Activated naive CD4-positive, alpha-beta T cell treated with anti-CD3 and anti-CD28 coated beads for 36 hours (primary cell): ENCODE measurements around the gene PRMT2. TPM values are rescaled to one million over a fixed set of nuclear protein-coding genes. Genes with fewer than 3 reads are reported as not detected.
A peak's percentile ranks its signal among the peaks of the same experiment; 100 is the strongest.

ENCODE experiments used
- CTCF ChIA-PET: fragments of 350-600 bp; sonication (Branson Sonifier 250); formaldehyde crosslinking; loops from one replicate; lab custom pipeline; 2021; ENCODE audit warnings: antibody characterized with exemption; lab: Charles Lee
- DNase-seq: peaks from one replicate; pipeline ENCODE4 v3.0.0-alpha.2; 2020
- H3K27ac Mint-ChIP-seq: one replicate; pipeline ENCODE4 v1.8.0; 2021; ENCODE audit warnings: mild to moderate bottlenecking, mixed read lengths
- H3K27me3 Mint-ChIP-seq: one replicate; pipeline ENCODE4 v1.8.0; 2021; ENCODE audit warnings: low read depth, mixed read lengths
- H3K36me3 Mint-ChIP-seq: one replicate; pipeline ENCODE4 v1.8.0; 2021; ENCODE audit warnings: low read depth, mixed read lengths
- H3K4me1 Mint-ChIP-seq: one replicate; pipeline ENCODE4 v1.8.0; 2021; ENCODE audit warnings: low read depth, mixed read lengths
- H3K4me3 Mint-ChIP-seq: one replicate; pipeline ENCODE4 v1.8.0; 2021; ENCODE audit warnings: mild to moderate bottlenecking, moderate library complexity, mixed read lengths
- H3K9me3 Mint-ChIP-seq: one replicate; pipeline ENCODE4 v1.8.0; 2021; ENCODE audit warnings: mixed read lengths
- intact Hi-C: fragments of 100-400 bp; cut with micrococcal nuclease; formaldehyde crosslinking; loops from one replicate; pipeline ENCODE4 v1.15.1; 2023
- total RNA-seq, 2 experiments: library from RNA; stranded (reverse); gene quantifications; one replicate each; pipeline ENCODE4 v1.2.3, GENCODE V29; 2021

Gene PRMT2
- total RNA-seq, 2 experiments from 2014 or later = 78.5 to 81.1 TPM

- Mint-ChIP-seq H3K4me3 (no peak overlapping the region), H3K27me3 (no peaks in the 10 kb centered on the region), H3K4me1 (peaks cover 22% of the 10 kb centered on the region), H3K36me3 (peaks cover 84% of the 10 kb centered on the region), H3K9me3 (peaks cover 9% of the 10 kb centered on the region), H3K27ac (peak overlapping the region; percentile 16)
- intact Hi-C loops = no loop called here
- DNase-seq = no peak
- CTCF ChIA-PET = no interaction called here
These were observed 15.1 kb downstream of the PRMT2 start for GRCh38 chr21:46650476-46651098.

DNA sequence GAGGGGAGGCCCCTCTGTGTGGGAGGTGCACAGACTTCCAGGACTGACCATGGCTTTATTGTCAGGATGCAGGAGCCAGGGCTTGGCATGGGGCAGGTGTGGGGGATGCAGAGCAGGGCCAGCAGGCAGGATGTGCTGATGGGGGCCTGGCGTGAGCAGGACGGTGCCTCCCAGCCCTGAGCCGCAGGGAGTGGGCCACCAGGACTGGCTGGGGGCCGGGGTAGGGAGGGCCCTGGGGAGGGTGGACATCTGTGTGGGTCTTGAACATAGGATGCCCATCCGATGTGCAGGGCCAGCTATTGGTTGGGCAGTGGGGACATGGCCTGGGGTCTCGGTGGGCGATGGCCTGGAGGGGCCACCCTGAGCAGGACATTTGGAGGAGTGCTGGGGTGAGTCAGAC, 15.6 kb downstream of the PRMT2 start:
- H3K4me3 Mint-ChIP-seq = no peak overlapping the region
- CTCF ChIA-PET = no interaction called here
- H3K36me3 Mint-ChIP-seq = peaks cover 84% of the 10 kb centered on the region
- intact Hi-C loops = no loop called here
- DNase-seq = no peak
- H3K27ac Mint-ChIP-seq = no peak overlapping the region
- peaks cover 17% of the 10 kb centered on the region for H3K4me1 Mint-ChIP-seq
- peaks cover 14% of the 10 kb centered on the region for H3K9me3 Mint-ChIP-seq
- H3K27me3 Mint-ChIP-seq = no peaks in the 10 kb centered on the region

- Mint-ChIP-seq H3K4me1 (peaks cover 4% of the 10 kb centered on the region), H3K9me3 (peaks cover 17% of the 10 kb centered on the region), H3K27ac (no peak overlapping the region), H3K4me3 (no peak overlapping the region), H3K27me3 (no peaks in the 10 kb centered on the region), H3K36me3 (peaks cover 71% of the 10 kb centered on the region)
- intact Hi-C loops = no loop called here
- CTCF ChIA-PET = no interaction called here
- no peak for DNase-seq
These were observed 19.8 kb downstream of the PRMT2 start for GRCh38 chr21:46655230-46655629.

DNA sequence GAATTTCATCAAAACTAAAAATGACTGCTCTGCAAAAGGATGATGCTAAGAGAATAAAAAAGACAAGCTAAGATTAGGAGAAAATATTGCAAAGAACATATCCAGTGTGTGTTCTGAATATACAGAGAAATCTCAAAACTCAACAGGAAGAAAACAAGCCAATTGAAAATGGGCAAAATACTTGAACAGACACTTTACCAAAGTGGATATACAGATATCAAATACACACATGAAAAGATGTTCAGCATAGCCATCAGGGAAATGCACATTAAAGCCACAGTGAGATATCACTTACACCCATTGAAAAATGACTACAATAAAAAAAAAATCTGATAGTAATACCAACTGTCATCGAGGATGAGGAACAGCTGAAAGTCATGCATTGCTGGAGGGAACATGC, 21.3 kb downstream of the PRMT2 start:
- Mint-ChIP-seq H3K27ac (no peak overlapping the region), H3K4me3 (no peak overlapping the region)
- CTCF ChIA-PET = interaction anchor here (0.6 to 1.5 kb wide), 2 partner anchors 12 to 19 kb away, joined by 3 to 4 read pairs; no protein-coding TSS in a partner anchor

DNA sequence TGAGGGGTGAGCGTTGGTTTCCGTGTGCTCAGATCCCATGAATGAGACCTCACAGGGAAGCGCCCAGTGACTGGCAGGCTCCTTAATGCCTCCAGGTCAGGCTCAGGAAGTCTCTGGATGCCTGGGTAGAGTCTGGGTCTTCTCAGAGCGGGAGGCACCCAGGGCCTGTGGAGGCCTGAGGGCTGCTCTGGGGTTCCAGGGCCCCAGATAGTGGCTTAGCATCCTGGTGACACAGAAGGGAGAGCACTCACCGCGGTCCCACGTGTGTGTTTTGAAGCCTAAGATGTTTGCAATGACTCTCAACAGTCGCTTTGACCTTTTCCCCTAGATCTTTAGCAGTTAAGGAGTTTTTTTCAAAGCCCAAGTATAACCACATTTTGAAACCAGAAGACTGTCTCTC, 25.0 kb downstream of the PRMT2 start:
- Mint-ChIP-seq H3K36me3 (peaks cover 22% of the 10 kb centered on the region), H3K27me3 (no peaks in the 10 kb centered on the region), H3K4me3 (no peak overlapping the region), H3K4me1 (peaks cover 11% of the 10 kb centered on the region), H3K27ac (no peak overlapping the region), H3K9me3 (peaks cover 9% of the 10 kb centered on the region)
- CTCF ChIA-PET = no interaction called here
- no peak for DNase-seq
- intact Hi-C loops = no loop called here

More for the DNA sequence above, 21.3 kb downstream of the PRMT2 start:
- peaks cover 17% of the 10 kb centered on the region for H3K9me3 Mint-ChIP-seq
- intact Hi-C loops = no loop called here
- no peaks in the 10 kb centered on the region for H3K27me3 Mint-ChIP-seq
- peaks cover 11% of the 10 kb centered on the region for H3K4me1 Mint-ChIP-seq
- no peak for DNase-seq
- H3K36me3 Mint-ChIP-seq = peaks cover 58% of the 10 kb centered on the region

DNA sequence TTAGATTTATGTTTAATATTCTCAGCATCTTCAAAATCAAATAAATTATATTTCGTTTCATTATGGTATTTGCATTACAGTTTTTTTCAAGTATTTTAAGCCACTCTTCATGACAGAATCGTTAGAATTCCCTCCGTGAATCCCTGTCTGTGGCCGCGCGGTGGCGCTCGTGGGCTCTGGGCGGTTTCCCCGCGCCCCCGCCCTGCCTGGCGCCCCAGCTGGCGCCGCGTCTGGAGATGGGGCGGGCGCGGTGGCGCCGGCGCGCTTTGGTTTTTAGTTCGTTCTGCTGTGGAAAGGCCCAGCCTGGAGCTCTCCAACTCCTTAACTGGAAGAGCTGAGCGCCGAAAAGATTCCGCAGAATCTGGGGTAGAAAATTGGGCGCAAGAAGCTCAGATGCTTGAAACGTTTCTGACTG, 25.7 kb downstream of the PRMT2 start:
- peak; percentile 62 for DNase-seq
- H3K9me3 Mint-ChIP-seq = peaks cover 4% of the 10 kb centered on the region
- peaks cover 13% of the 10 kb centered on the region for H3K4me1 Mint-ChIP-seq
- CTCF ChIA-PET = interaction anchor here (0.9 to 1.1 kb wide), 2 partner anchors 15 to 17 kb away, joined by 3 to 5 read pairs; no protein-coding TSS in a partner anchor
- H3K27me3 Mint-ChIP-seq = no peaks in the 10 kb centered on the region
- H3K27ac Mint-ChIP-seq = no peak overlapping the region
- H3K4me3 Mint-ChIP-seq = peak overlapping the region; percentile 54
- peaks cover 16% of the 10 kb centered on the region for H3K36me3 Mint-ChIP-seq
- intact Hi-C loops = no loop called here

DNA sequence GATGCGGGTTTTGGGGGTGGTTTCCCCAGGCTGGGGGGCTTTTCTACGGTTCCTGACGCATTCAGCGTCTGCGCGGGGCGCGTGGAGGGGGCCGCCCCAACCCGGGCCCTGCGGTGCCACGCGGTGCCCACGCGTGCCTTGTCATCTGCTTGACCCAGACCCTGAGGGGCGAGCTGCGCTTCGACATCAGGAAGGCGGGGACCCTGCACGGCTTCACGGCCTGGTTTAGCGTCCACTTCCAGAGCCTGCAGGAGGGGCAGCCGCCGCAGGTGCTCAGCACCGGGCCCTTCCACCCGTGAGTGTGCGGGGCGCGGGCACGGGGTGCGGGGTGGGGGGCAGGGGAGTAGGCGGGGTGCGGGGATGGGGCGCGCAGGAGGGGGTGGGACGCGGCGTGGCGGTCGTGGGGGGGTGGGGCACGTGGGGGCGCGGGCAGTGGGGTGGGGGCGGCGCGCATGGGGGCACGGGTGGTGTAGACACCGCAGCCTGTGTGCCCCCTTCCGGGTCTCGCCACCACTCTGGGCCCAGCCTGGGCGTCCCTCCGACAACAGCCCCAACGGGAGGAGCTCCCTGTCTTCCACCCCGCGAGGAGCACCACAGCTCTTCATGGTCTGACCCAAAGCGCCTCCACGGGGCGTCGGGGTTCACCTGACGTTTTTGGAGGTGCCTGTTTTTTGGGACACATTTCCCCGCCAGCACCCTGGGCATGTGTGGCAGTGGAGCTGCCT, 26.3 kb downstream of the PRMT2 start:
- Mint-ChIP-seq H3K4me1 (peaks cover 13% of the 10 kb centered on the region), H3K9me3 (no peaks in the 10 kb centered on the region), H3K4me3 (peak overlapping the region; percentile 54), H3K27me3 (no peaks in the 10 kb centered on the region), H3K27ac (no peak overlapping the region), H3K36me3 (peaks cover 10% of the 10 kb centered on the region)
- no peak for DNase-seq
- intact Hi-C loops = no loop called here
- CTCF ChIA-PET = interaction anchor here (0.9 to 1.1 kb wide), 2 partner anchors 14 to 18 kb away, joined by 3 to 5 read pairs; no protein-coding TSS in a partner anchor

DNA sequence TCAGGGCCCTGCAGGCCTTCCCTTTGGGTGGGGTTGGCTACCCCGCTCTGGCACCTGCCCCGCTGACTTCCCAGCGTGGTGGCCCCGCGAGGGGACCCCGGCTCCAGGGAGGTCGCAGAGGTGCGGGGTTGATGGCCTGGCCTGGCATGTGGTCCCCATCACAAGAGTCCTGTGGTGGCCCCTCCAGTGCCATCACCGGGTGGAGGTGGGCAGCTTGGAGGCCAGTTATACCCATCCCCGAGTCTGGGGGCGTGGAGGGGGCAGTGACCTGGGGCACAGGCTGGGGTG, 26.8 kb downstream of the PRMT2 start:
- H3K9me3 Mint-ChIP-seq = no peaks in the 10 kb centered on the region
- CTCF ChIA-PET = no interaction called here
- peaks cover 13% of the 10 kb centered on the region for H3K4me1 Mint-ChIP-seq
- H3K27ac Mint-ChIP-seq = no peak overlapping the region
- peaks cover 5% of the 10 kb centered on the region for H3K36me3 Mint-ChIP-seq
- H3K27me3 Mint-ChIP-seq = no peaks in the 10 kb centered on the region
- no peak overlapping the region for H3K4me3 Mint-ChIP-seq
- no peak for DNase-seq
- intact Hi-C loops = no loop called here

DNA sequence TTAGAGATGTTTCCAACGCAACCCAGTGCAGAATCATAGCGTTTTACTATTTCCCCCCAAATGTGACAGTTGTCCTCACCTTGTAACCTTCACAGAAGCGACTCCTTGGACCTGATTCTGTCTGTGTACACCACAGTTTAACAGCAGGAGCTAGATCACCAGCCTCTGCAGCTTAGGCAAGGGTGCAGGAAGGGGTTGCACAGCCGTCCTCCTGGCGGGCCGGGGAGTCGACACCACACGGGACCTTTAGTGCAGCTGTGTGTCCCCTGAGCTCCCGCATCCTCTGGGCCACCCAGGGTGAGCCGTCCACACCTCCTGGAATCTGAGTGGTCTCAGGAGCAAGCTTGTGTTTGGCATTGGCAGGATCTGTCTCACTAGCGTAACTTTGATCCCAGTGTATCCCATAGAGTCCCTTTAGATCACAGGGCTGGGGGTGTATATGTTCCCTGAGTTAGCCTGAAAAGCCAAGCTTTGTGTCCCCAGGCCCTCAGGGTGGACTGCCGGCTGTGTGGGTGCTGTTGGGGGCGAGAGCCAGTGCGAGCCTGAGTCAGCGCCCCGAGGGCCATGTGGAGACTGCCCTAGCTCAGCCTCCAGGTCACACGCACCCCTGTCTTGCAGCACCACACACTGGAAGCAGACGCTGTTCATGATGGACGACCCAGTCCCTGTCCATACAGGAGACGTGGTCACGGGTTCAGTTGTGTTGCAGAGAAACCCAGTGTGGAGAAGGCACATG, 27.5 kb downstream of the PRMT2 start:
- Mint-ChIP-seq H3K4me1 (peaks cover 12% of the 10 kb centered on the region), H3K4me3 (no peak overlapping the region), H3K9me3 (no peaks in the 10 kb centered on the region), H3K27ac (no peak overlapping the region), H3K27me3 (no peaks in the 10 kb centered on the region), H3K36me3 (peaks cover 2% of the 10 kb centered on the region)
- no peak for DNase-seq
- CTCF ChIA-PET = no interaction called here
- intact Hi-C loops = no loop called here

- no peaks in the 10 kb centered on the region for H3K9me3 Mint-ChIP-seq
- intact Hi-C loops = no loop called here
- H3K27ac Mint-ChIP-seq = no peak overlapping the region
- DNase-seq = no peak
- H3K4me1 Mint-ChIP-seq = peaks cover 16% of the 10 kb centered on the region
- H3K36me3 Mint-ChIP-seq = peaks cover 2% of the 10 kb centered on the region
- no peak overlapping the region for H3K4me3 Mint-ChIP-seq
- CTCF ChIA-PET = no interaction called here
- H3K27me3 Mint-ChIP-seq = no peaks in the 10 kb centered on the region
These were observed 28.3 kb downstream of the PRMT2 start for GRCh38 chr21:46663754-46664153.

DNA sequence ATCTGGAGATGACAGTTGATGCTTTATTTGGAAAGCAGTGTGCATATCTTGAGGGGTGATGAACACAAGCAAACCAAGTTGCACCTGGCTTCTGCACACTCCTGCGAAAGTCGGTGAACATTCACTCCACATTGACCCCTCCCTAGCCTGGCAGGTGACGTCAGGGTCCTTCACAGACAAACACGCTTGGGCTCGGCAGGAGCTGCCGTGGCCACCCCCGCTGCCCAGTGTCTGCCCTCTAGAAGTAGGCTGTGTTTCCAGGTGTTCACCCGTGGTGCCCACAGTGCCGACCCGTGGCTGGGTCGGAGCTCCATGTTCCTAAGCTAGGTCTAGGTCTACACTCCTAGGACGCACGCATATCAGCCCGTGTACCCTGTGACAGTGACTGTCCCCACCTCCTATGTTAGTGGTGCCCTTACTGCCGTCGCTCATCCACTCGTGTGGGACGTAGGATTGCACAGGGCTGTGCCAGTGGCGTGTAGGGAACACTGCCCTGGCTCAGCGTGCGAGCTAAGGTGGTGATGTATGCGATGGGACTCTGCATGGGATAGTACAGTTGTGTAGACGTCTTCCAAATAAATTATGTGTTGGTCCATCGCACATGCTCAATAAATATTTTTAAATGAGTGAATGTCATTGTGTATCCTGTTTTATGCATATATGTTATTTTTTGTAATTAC, 29.0 kb downstream of the PRMT2 start:
- no peak for DNase-seq
- Mint-ChIP-seq H3K4me3 (no peak overlapping the region), H3K27me3 (no peaks in the 10 kb centered on the region), H3K9me3 (no peaks in the 10 kb centered on the region), H3K27ac (no peak overlapping the region), H3K36me3 (peaks cover 2% of the 10 kb centered on the region), H3K4me1 (peaks cover 16% of the 10 kb centered on the region)
- CTCF ChIA-PET = interaction anchor here (1.1 kb wide), 1 partner anchor 24 kb away, joined by 4 read pairs; no protein-coding TSS in a partner anchor
- intact Hi-C loops = no loop called here

DNA sequence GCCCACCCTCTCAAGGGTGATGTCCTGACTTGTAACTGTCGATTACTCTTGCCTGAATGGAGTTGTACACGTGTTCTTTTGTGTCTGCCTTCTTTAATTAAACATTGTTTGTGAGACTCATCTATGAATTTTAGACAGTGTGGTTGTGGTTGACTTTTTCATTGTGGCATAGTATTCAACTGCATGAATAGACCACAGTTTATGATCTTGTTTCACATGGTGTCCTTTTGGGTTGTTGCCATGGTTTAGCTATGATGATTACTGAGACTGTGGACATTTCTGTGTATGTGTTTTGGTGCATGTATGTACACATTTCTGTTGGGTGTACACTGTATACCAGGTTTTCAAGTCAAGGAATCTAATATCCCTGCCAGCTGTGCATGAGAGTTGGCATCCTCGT, 30.1 kb downstream of the PRMT2 start:
- Mint-ChIP-seq H3K4me3 (no peak overlapping the region), H3K9me3 (no peaks in the 10 kb centered on the region), H3K27ac (no peak overlapping the region), H3K27me3 (no peaks in the 10 kb centered on the region), H3K36me3 (peaks cover 2% of the 10 kb centered on the region), H3K4me1 (peaks cover 10% of the 10 kb centered on the region)
- no peak for DNase-seq
- CTCF ChIA-PET = interaction anchor here (1.1 kb wide), 1 partner anchor 26 kb away, joined by 4 read pairs; no protein-coding TSS in a partner anchor
- intact Hi-C loops = no loop called here
